HEK293 (cell line): ENCODE data around the gene CCNJL.

ENCODE experiments used
- EGR2 ChIP-seq: fragments of 450-650 bp; formaldehyde crosslinking; IDR thresholded peaks from 2 replicates; pipeline ENCODE4 v1.5.1; 2016; ENCODE audit warnings: low read depth, missing biosample characterization, missing genetic modification characterization
- KLF1 ChIP-seq: fragments of 450-650 bp; formaldehyde crosslinking; IDR thresholded peaks from 2 replicates; pipeline ENCODE4 v1.5.1; 2016; ENCODE audit warnings: missing biosample characterization, missing genetic modification characterization
- ZNF202 ChIP-seq: fragments of 450-650 bp; formaldehyde crosslinking; IDR thresholded peaks from 2 replicates; pipeline ENCODE4 v1.5.1; 2016; ENCODE audit warnings: missing biosample characterization, missing genetic modification characterization, borderline replicate concordance
- ZNF830 ChIP-seq: fragments of 450-650 bp; IDR thresholded peaks from 2 replicates; pipeline ENCODE4 v1.5.0; 2018; ENCODE audit warnings: missing biosample characterization, missing genetic modification characterization, low read depth, mild to moderate bottlenecking, moderate library complexity
- TF ChIP-seq, protein P1 (sequence below): fragments of 450-650 bp; formaldehyde crosslinking; IDR thresholded peaks from 2 replicates; pipeline ENCODE4 v1.5.1; 2016; ENCODE audit warnings: missing biosample characterization, missing genetic modification characterization
- TF ChIP-seq, protein P2 (sequence below): fragments of 450-650 bp; formaldehyde crosslinking; IDR thresholded peaks from 2 replicates; pipeline ENCODE4; 2016; ENCODE audit warnings: missing biosample characterization, missing genetic modification characterization
- TF ChIP-seq, protein P3 (sequence below): fragments of 450-650 bp; formaldehyde crosslinking; IDR thresholded peaks from 2 replicates; pipeline ENCODE4 v1.5.1; 2016; ENCODE audit warnings: missing biosample characterization, missing genetic modification characterization
- TF ChIP-seq, protein P4 (sequence below): fragments of 450-650 bp; formaldehyde crosslinking; IDR thresholded peaks from 2 replicates; pipeline ENCODE4 v1.5.1; 2016; ENCODE audit warnings: missing biosample characterization, missing genetic modification characterization
- TF ChIP-seq, protein P5 (sequence below): fragments of 450-650 bp; IDR thresholded peaks from 2 replicates; pipeline ENCODE4 v1.5.1; 2018; ENCODE audit warnings: missing biosample characterization, mild to moderate bottlenecking, missing genetic modification characterization
- TF ChIP-seq, protein P6 (sequence below): sonication (generic); formaldehyde crosslinking; IDR thresholded peaks from 2 replicates; pipeline ENCODE4 v1.8.1; 2022; ENCODE audit warnings: mild to moderate bottlenecking, moderate library complexity, missing genetic modification reagents

DNA sequence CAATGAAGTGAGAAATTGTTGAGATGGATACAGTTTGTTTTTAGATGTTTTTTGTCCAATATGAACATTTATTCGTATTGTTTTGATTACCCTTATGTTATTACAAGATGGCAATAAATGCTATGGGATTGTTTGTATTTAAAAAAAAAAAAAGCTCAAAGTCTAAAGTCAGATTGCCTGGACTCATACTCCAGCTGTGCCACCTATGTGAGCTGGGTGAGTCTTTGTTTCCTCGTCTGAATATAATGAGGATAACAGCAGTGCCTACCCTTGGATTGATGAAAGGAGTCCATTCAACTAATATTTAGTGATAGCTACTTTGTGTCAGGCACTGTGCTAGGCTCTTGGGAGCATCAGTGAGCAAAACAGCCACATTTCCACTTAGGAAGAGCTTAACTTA is 14.6 kb upstream of the CCNJL start:
- TF ChIP-seq, protein P1, sequence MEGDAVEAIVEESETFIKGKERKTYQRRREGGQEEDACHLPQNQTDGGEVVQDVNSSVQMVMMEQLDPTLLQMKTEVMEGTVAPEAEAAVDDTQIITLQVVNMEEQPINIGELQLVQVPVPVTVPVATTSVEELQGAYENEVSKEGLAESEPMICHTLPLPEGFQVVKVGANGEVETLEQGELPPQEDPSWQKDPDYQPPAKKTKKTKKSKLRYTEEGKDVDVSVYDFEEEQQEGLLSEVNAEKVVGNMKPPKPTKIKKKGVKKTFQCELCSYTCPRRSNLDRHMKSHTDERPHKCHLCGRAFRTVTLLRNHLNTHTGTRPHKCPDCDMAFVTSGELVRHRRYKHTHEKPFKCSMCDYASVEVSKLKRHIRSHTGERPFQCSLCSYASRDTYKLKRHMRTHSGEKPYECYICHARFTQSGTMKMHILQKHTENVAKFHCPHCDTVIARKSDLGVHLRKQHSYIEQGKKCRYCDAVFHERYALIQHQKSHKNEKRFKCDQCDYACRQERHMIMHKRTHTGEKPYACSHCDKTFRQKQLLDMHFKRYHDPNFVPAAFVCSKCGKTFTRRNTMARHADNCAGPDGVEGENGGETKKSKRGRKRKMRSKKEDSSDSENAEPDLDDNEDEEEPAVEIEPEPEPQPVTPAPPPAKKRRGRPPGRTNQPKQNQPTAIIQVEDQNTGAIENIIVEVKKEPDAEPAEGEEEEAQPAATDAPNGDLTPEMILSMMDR (tag by site-specific recombination) = no peak
- TF ChIP-seq EGR2 (tag by site-specific recombination) (no peak), ZNF202 (no peak), ZNF830 (tag by site-specific recombination) (no peak), KLF1 (tag by site-specific recombination) (no peak)
- TF ChIP-seq, protein P2, sequence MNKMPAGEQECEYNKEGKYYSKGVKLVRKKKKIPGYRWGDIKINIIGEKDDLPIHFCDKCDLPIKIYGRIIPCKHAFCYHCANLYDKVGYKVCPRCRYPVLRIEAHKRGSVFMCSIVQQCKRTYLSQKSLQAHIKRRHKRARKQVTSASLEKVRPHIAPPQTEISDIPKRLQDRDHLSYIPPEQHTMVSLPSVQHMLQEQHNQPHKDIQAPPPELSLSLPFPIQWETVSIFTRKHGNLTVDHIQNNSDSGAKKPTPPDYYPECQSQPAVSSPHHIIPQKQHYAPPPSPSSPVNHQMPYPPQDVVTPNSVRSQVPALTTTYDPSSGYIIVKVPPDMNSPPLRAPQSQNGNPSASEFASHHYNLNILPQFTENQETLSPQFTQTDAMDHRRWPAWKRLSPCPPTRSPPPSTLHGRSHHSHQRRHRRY (tag by site-specific recombination) = no peak
- TF ChIP-seq, protein P3, sequence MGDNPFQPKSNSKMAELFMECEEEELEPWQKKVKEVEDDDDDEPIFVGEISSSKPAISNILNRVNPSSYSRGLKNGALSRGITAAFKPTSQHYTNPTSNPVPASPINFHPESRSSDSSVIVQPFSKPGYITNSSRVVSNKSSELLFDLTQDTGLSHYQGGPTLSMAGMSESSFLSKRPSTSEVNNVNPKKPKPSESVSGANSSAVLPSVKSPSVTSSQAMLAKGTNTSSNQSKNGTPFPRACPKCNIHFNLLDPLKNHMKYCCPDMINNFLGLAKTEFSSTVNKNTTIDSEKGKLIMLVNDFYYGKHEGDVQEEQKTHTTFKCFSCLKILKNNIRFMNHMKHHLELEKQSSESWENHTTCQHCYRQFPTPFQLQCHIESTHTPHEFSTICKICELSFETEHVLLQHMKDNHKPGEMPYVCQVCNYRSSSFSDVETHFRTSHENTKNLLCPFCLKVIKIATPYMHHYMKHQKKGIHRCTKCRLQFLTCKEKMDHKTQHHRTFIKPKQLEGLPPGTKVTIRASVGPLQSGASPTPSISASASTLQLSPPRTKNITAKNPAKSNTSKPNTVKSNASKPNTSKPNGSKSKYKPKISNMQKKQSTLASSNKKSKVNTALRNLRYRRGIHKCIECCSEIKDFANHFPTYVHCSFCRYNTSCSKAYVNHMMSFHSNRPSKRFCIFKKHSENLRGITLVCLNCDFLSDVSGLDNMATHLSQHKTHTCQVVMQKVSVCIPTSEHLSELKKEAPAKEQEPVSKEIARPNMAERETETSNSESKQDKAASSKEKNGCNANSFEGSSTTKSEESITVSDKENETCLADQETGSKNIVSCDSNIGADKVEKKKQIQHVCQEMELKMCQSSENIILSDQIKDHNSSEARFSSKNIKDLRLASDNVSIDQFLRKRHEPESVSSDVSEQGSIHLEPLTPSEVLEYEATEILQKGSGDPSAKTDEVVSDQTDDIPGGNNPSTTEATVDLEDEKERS (tag by site-specific recombination) = no peak
- TF ChIP-seq, protein P4, sequence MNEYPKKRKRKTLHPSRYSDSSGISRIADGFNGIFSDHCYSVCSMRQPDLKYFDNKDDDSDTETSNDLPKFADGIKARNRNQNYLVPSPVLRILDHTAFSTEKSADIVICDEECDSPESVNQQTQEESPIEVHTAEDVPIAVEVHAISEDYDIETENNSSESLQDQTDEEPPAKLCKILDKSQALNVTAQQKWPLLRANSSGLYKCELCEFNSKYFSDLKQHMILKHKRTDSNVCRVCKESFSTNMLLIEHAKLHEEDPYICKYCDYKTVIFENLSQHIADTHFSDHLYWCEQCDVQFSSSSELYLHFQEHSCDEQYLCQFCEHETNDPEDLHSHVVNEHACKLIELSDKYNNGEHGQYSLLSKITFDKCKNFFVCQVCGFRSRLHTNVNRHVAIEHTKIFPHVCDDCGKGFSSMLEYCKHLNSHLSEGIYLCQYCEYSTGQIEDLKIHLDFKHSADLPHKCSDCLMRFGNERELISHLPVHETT (tag by site-specific recombination) = no peak
- TF ChIP-seq, protein P5, sequence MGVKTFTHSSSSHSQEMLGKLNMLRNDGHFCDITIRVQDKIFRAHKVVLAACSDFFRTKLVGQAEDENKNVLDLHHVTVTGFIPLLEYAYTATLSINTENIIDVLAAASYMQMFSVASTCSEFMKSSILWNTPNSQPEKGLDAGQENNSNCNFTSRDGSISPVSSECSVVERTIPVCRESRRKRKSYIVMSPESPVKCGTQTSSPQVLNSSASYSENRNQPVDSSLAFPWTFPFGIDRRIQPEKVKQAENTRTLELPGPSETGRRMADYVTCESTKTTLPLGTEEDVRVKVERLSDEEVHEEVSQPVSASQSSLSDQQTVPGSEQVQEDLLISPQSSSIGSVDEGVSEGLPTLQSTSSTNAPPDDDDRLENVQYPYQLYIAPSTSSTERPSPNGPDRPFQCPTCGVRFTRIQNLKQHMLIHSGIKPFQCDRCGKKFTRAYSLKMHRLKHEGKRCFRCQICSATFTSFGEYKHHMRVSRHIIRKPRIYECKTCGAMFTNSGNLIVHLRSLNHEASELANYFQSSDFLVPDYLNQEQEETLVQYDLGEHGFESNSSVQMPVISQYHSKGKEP = no peak
- TF ChIP-seq, protein P6, sequence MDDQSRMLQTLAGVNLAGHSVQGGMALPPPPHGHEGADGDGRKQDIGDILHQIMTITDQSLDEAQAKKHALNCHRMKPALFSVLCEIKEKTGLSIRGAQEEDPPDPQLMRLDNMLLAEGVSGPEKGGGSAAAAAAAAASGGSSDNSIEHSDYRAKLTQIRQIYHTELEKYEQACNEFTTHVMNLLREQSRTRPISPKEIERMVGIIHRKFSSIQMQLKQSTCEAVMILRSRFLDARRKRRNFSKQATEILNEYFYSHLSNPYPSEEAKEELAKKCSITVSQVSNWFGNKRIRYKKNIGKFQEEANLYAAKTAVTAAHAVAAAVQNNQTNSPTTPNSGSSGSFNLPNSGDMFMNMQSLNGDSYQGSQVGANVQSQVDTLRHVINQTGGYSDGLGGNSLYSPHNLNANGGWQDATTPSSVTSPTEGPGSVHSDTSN (CRISPR knock-in tag) = no peak
